HG03565 (cell line): ENCODE results near the gene LAMTOR4.

Experiments used
- ATAC-seq: cut with Tn5 transposase; IDR thresholded peaks from one replicate; pipeline ENCODE4 v1.9.1; 2021; ENCODE audit warnings: mild to moderate bottlenecking, moderate library complexity; ENCODE audit not compliant: unreplicated experiment

Gene LAMTOR4

DNA sequence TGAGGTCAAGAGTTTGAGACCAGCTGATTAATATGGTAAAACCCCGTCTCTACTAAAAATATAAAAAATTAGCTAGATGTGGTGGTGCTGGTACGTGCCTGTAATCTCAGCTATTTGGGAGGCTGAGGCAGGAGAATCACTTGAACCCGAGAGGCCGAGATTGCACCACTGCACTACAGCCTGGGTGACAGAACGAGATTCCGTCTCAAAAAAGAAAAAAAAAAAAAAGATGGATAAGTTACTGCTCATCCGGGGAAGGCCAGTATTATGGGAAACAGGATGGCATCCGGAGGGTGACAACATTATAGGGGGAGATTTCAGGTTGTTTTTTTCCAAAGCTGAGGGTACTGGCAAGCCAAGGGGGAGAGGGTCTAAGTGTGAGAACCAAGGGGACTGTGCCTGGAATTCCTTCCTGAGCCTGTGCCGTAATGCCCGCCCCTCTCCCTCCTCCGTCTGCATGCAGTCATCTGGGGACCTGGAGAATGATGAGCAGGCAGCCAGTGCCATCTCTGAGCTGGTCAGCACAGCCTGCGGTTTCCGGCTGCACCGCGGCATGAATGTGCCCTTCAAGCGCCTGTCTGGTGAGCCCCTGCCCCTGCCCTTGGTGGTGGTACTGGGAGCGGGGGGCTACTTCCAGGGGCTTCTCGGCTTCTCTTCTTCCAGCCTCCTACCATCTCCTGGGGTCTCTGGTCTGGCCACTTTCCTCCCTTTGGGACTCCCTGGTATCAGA, 4.4 kb downstream of the LAMTOR4 start:
- no peak for ATAC-seq

- no peak for ATAC-seq
Measured at GRCh38 chr7:100153708-100154535, 5.2 kb downstream of the LAMTOR4 start.

DNA sequence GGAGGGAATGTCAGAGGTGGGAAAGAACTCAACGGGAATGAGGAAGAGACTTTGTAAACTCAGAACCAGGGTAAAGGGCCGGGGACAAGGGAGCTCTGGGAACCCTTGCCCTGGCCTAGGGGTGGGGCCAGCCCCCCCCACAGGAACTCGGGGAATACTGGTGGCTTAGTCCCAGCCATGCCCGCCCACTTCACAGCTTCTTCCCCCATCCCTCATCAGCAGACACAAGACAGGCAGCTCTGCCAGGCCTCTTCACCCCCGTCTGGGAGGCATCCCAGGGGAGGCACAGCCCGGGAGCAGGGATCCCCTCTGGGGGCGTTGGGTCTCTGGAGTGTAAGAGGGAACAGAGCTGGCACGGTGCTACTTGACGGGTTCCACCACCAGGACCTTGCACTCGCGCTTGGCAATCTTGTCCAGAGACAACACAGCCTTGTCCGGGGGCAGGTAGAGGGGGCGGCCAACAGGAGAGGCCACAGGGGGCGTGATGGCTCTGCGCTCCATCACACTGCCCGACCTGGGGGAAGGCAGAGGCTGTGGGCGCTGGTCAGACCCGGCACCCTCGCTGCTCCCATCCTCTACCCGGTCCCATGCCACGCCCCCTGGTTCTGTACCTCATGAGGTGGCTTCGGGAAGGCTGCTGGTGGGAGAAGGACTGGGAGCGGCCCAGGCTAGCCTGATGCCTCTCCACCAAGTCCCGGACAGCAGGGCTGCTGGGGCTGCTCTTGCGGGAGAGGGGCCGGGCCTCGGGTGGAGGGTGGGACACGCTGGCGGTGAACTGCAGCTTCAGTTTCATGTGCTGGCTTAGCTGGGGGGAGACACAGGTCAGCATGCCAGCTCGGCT, 6.2 kb downstream of the LAMTOR4 start:
- ATAC-seq: no peak

DNA sequence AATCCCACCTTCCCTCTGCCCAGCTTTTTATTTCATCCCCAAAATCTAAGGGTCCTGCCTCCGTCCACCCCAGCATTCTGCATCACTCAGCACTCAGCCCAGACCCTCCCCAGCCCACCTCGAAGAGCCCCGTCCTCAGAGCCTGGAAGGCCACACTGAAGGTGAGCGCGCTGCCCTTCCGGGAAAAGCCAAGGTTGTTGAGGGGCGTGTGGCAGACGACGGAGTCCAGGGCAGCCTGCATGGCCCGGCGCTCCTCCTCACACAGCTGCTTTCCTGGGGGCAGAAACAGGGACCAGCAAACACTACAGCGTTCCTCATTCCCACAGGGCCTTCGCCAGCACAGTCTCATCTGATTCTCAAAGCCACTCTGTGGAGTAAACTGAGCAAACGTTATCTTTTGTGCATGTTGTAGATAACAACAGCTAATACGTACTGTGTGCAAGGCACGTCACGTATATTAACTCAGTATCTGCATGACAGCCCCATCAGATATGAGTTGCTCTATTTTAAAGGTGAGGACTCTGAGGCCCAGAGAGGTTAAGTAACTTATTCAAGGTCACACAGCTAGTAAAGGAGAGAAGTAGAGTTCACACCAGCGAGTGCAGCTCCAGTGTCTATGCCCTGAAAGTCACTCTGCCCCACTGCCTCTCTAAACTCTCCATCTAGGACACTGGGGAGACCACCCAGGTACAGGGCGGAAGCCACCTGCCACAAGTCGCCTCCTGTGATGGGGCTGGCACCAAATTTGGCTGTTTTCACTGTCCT, 7.0 kb downstream of the LAMTOR4 start:
- no peak for ATAC-seq

DNA sequence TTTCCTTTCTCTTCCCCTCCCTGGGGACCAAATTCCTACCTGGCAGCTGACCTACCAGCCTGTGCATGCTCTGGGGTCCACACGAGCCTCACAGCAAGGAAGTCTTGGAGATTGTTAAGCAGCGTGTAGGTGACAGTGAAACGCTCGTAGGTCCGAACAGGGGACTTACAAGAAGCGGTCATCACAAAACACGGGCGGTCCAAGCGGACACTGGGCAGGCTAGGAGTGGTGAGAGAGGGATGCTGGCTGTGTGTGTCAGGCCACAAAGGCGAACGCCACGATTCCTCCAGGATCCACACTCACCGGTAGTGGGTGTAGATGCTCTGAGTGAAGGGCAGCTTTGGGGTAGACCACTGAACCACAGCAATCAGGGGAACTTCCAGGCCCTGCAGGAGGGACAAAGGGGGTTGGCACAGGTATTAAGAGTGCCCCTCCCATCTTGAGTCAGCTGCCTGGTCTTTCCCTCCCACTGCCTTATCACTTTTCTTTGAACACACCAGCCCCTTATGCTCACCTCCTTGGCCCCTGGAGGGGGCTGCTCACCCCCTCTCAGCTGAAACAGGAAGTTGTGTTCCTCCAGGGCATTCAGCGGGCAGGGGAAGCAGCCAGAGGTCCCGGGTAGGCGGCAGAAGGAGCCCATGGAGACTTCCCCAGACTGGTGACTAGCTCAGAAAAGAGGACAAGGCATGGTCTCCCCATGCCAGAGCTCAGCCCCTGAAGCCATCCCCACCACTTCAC, 7.8 kb downstream of the LAMTOR4 start:
- ATAC-seq: no peak

DNA sequence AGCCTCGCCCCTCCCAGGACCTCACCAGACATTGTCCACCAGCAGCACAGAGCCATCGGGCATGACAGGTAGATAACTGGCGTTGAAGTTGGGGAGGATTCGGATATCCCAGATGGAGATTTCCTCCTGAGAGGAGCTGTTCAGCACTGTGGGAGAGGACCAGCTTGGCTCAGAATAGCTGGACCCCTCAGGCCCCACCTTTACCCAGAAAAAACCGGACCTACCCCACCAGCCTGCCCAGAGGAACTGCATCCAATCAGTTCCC, 8.3 kb downstream of the LAMTOR4 start:
- ATAC-seq: no peak

- no peak for ATAC-seq
Measured at GRCh38 chr7:100157334-100158228, 8.9 kb downstream of the LAMTOR4 start.

DNA sequence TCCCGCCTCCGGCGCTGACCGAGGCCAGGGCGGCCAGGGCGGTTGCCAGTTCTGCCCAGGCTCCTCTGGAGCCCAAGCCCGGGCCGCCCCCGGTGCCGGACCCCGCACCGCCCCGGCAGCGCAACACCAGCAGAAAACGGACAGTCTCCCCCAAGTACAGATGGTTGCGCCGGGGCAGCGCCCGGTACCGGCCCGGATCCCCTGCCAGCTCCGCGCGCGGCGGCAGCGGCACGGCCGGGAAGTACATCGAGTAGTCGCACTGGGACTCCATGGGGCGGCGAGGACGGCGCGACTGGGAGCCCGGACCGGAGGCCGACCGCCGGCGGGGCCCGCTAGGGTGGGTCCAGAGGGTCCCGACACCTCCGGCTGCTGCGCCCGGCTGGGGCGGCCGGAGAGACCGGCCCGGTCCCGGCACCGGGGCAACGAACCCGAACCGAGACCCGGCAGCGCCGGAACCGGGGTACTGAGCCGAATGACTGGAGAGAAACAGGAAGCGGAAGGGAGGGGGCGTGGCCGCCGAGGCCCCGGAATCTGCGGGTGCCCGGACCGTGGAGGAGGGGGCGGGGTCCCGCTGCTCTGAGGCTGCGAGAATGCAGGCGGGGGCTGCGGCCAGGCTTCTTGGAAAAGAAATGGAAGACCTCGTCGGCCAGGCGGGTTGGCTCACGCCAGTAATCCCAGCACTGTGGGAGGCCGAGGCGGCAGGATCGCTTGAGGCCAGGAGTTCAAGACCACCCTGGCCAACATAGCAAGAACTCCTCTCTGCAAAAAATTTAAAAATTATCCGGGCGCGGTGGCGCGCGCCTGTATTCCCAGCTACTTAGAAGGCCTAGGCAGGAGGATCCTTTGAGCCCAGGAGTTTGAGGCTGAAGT, 9.7 kb downstream of the LAMTOR4 start, which contains the start of gene TRAPPC14:
TRAPPC14 (minus strand) TSS at position 495 of the 870 bp plus-strand sequence; CDS start at position 271, 224 bp downstream.
- peak; percentile 49 for ATAC-seq

DNA sequence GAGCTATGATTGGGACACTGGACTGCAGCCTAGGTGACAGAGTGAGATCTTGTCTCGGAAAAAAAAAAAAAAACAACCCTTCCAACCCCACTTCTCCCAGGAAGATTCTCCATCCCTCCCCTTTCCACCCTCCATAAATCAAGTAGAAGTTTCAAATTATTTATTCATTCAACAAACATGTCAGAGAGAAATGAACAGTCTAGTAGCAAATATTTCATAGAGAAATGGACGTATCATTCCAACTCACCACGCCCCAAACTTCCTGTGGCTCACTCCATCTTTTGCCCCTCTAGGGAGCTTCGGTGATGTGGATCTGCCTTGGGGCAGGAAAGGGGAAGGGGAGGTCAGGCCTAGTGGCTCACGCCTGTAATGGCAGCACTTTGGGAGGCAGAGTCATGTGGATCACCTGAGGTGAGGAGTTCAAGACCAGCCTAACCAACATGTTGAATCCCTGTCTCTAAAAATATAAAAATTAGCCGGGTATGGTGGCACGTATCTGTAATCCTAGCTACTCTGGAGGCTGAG, 10.4 kb downstream of the LAMTOR4 start:
- ATAC-seq: no peak

DNA sequence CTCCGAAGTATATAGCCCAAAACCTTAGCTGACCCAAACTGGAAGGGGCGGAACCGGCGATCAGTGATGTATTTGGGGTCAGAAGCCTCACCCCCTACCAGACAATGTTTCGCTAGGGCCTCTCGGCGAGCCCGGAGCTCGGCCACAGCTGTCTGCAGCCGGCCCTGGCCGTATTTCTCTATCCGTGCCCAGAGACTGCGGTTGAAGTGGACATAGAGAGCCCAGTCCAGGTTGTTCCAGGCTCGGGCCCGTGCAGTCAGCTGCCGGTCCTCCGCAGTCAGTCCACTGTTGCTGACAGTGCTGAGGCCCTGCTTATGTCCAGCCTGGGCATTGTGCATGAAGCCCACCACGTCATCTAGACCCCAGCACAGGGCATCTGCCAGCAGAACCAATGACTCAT, 11.3 kb downstream of the LAMTOR4 start:
- ATAC-seq: no peak

DNA sequence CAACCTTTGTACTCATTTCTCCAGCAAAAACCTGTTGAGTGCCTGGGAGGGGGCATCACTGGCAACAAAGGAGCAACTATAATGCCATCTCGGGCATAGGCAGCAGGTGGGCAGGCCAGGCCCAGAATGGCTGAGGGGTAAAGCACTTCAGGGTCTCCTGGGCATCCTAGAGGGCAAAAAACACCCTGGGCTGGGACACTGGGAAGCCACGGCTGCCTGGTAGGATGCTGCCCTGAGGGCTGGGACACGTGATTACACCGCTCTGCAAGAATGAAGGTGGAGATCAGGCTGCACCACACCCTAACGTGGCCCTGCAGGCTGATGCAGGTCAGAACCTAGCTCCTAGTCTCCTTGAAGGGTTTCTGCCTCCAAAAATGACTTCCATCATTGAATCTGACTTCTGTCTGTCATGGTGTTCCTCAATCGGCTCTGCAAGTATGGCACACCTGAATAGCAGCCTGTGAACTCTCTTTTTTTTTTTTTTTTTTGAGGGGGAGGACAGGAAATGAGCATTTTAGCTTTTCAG, 14.4 kb downstream of the LAMTOR4 start:
- no peak for ATAC-seq

DNA sequence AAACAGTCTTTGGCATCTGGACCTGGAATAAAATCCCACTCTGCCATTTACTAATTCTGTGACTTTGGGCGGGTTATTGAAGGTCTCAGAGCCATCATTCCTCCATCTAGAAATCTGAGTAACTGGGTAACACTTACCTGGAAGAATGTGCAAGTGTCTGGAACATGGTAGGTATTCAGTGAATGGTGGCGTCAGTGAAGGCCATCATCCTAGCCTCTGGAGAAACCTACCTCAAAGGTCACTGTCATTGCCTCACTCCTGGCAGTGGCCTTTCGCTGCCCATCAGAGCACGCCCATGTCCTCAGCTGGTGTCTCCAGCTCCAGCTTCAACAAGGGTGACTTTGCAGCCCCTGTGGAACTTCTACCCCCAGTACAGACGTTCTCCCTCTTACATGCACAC, 15.2 kb downstream of the LAMTOR4 start:
- ATAC-seq: no peak

- no peak for ATAC-seq
Measured at GRCh38 chr7:100166317-100166940, 17.7 kb downstream of the LAMTOR4 start.

DNA sequence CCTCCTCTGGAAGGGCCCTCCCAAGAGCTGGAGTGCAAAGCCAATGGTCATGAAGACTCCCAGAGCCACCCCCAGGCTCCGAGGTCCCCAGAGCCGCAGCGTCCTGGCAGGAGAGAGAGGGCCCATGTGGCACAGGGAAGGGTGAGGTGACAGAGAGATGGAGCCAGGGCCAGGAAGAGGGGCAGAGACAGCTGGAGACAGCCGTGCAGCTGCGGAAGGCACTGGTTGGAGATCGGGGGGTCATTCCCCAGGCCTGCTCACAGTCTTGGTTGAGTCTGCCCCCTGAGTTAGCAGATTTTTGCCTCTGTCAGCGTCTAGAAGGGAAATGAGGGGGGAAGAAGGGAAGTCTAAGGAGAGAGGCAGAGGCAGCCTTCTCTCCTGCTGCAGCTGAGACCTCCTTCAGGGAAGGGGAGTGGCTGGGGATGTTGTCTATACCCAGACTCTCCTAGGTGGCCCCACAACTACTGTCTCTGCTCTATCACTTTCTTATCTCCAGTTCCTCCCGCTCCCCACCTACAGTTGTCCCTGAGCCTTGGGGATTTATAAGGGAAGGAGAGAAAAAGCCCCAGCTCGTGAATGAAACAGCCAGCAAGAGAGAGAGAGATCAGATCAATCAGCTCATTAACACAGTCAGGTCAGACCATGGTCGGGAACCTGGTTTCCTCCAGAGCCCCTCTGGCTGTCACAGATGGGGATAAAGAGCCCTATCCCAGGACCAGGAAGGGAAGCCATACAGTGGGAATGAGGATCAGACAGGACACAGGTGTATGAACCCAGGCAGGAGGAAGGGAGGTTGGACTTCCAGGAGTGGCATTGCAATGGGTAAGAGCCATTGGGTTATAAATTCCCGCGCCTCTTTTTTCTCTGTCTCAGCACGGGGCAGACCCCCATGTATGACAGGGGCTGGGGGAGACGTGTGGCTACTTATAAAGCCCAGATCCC, 18.5 kb downstream of the LAMTOR4 start:
- no peak for ATAC-seq

DNA sequence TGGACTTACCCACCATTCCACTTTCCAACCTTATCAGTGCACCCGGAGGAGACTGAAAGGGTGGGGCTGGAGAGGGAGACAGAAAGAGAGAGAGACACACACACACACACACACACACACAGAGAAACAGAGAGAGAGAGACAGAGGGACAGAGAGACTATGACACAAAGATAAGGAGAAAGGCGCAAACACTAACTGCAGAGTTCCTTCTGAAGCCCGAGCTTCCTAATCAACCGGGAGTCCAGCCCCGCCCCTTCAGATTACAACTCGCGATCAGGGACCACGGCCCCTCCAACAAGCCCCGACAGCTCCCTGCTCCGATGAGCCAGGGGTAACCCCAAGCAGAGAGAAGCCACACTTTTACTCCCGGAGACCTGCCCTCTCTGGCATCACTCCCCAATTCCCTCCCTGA, 19.2 kb downstream of the LAMTOR4 start:
- no peak for ATAC-seq
